ENCODE results near the gene NUP210.
"Not testable (repeated sequence)": the region's sequence is repeated elsewhere in the genome, so short reads cannot be mapped to it uniquely, and the experiment has no call there.

NUP210 gene

GRCh38 chr3:13451301-13451673, 31.2 kb upstream of the NUP210 start:
- peaks cover 6% of the 10 kb centered on the region for H3K4me1 ChIP-seq (ENCODE audit: insufficient read depth, insufficient read length)
- H3K9me3 ChIP-seq (ENCODE audit: insufficient read depth, low read length): no peaks in the 10 kb centered on the region
- no peaks in the 10 kb centered on the region for H3K27me3 ChIP-seq (ENCODE audit: insufficient read depth, insufficient read length)
- peak overlapping the region; percentile 69 for H3K9ac ChIP-seq (ENCODE audit: insufficient read length, low read depth)
- TF ChIP-seq ZNF274 (IDR thresholded peaks at IDR 0.05; ENCODE audit: low read depth, low read length) (no peak), YY1 (IDR thresholded peaks at IDR 0.05; ENCODE audit: insufficient read depth, insufficient read length) (no peak), SUZ12 (IDR thresholded peaks at IDR 0.05; ENCODE audit: extremely low read depth, insufficient read depth, insufficient read length) (no peak)
- peak; percentile 8 for DNase-seq (ENCODE audit: low read depth, low spot score)
- no peaks in the 10 kb centered on the region for H3K36me3 ChIP-seq (ENCODE audit: insufficient read depth, insufficient read length, low read length)
- H3K4me3 ChIP-seq (ENCODE audit: insufficient read length, low read depth): peak overlapping the region; percentile 54

- not testable (repeated sequence) for H3K36me3 ChIP-seq (ENCODE audit: insufficient read depth, insufficient read length, low read length); H3K27me3 ChIP-seq (ENCODE audit: insufficient read depth, insufficient read length); H3K9ac ChIP-seq (ENCODE audit: insufficient read length, low read depth); H3K9me3 ChIP-seq (ENCODE audit: insufficient read depth, low read length); DNase-seq (ENCODE audit: low read depth, low spot score); H3K4me3 ChIP-seq (ENCODE audit: insufficient read length, low read depth); H3K4me1 ChIP-seq (ENCODE audit: insufficient read depth, insufficient read length)
Observed at GRCh38 chr3:13442882-13443281, 22.8 kb upstream of the NUP210 start.

- Histone ChIP-seq H3K27me3 (ENCODE audit: insufficient read depth, insufficient read length) (no peaks in the 10 kb centered on the region), H3K36me3 (ENCODE audit: insufficient read depth, insufficient read length, low read length) (no peaks in the 10 kb centered on the region), H3K4me1 (ENCODE audit: insufficient read depth, insufficient read length) (no peaks in the 10 kb centered on the region), H3K9ac (ENCODE audit: insufficient read length, low read depth) (no peak overlapping the region), H3K4me3 (ENCODE audit: insufficient read length, low read depth) (no peak overlapping the region), H3K9me3 (ENCODE audit: insufficient read depth, low read length) (no peaks in the 10 kb centered on the region)
- no peak for TF ChIP-seq SUZ12 (IDR thresholded peaks at IDR 0.05; ENCODE audit: extremely low read depth, insufficient read depth, insufficient read length)
- TF ChIP-seq ZNF274 (IDR thresholded peaks at IDR 0.05; ENCODE audit: low read depth, low read length): no peak
- no peak for TF ChIP-seq YY1 (IDR thresholded peaks at IDR 0.05; ENCODE audit: insufficient read depth, insufficient read length)
- no peak for DNase-seq (ENCODE audit: low read depth, low spot score)
Observed at GRCh38 chr3:13440204-13440817, 20.2 kb upstream of the NUP210 start.

- H3K9ac ChIP-seq (ENCODE audit: insufficient read length, low read depth); H3K36me3 ChIP-seq (ENCODE audit: insufficient read depth, insufficient read length, low read length); H3K4me3 ChIP-seq (ENCODE audit: insufficient read length, low read depth); DNase-seq (ENCODE audit: low read depth, low spot score); H3K9me3 ChIP-seq (ENCODE audit: insufficient read depth, low read length); H3K27me3 ChIP-seq (ENCODE audit: insufficient read depth, insufficient read length); H3K4me1 ChIP-seq (ENCODE audit: insufficient read depth, insufficient read length): not testable (repeated sequence)
Observed at GRCh38 chr3:13436213-13436612, 16.1 kb upstream of the NUP210 start.

GRCh38 chr3:13433912-13434311, 13.8 kb upstream of the NUP210 start:
- no peaks in the 10 kb centered on the region for H3K27me3 ChIP-seq (ENCODE audit: insufficient read depth, insufficient read length)
- H3K4me1 ChIP-seq (ENCODE audit: insufficient read depth, insufficient read length): no peaks in the 10 kb centered on the region
- no peak overlapping the region for H3K9ac ChIP-seq (ENCODE audit: insufficient read length, low read depth)
- no peaks in the 10 kb centered on the region for H3K36me3 ChIP-seq (ENCODE audit: insufficient read depth, insufficient read length, low read length)
- DNase-seq (ENCODE audit: low read depth, low spot score): no peak
- TF ChIP-seq YY1 (IDR thresholded peaks at IDR 0.05; ENCODE audit: insufficient read depth, insufficient read length) (no peak), SUZ12 (IDR thresholded peaks at IDR 0.05; ENCODE audit: extremely low read depth, insufficient read depth, insufficient read length) (no peak), ZNF274 (IDR thresholded peaks at IDR 0.05; ENCODE audit: low read depth, low read length) (no peak)
- no peak overlapping the region for H3K4me3 ChIP-seq (ENCODE audit: insufficient read length, low read depth)
- 0 out of 2 replicates have a peak, but pooled peaks cover 3% of the 10 kb centered on the region for H3K9me3 ChIP-seq (ENCODE audit: insufficient read depth, low read length)

- no peak overlapping the region for H3K9ac ChIP-seq (ENCODE audit: insufficient read length, low read depth)
- no peaks in the 10 kb centered on the region for H3K36me3 ChIP-seq (ENCODE audit: insufficient read depth, insufficient read length, low read length)
- H3K4me3 ChIP-seq (ENCODE audit: insufficient read length, low read depth): no peak overlapping the region
- no peak for DNase-seq (ENCODE audit: low read depth, low spot score)
- no peaks in the 10 kb centered on the region for H3K4me1 ChIP-seq (ENCODE audit: insufficient read depth, insufficient read length)
- TF ChIP-seq YY1 (IDR thresholded peaks at IDR 0.05; ENCODE audit: insufficient read depth, insufficient read length) (no peak), ZNF274 (IDR thresholded peaks at IDR 0.05; ENCODE audit: low read depth, low read length) (no peak), SUZ12 (IDR thresholded peaks at IDR 0.05; ENCODE audit: extremely low read depth, insufficient read depth, insufficient read length) (no peak)
- H3K27me3 ChIP-seq (ENCODE audit: insufficient read depth, insufficient read length): no peaks in the 10 kb centered on the region
- 0 out of 2 replicates have a peak, but pooled peaks cover 3% of the 10 kb centered on the region for H3K9me3 ChIP-seq (ENCODE audit: insufficient read depth, low read length)
Observed at GRCh38 chr3:13432093-13432492, 12.0 kb upstream of the NUP210 start.

- H3K9ac ChIP-seq (ENCODE audit: insufficient read length, low read depth); H3K36me3 ChIP-seq (ENCODE audit: insufficient read depth, insufficient read length, low read length); H3K4me1 ChIP-seq (ENCODE audit: insufficient read depth, insufficient read length); H3K4me3 ChIP-seq (ENCODE audit: insufficient read length, low read depth); DNase-seq (ENCODE audit: low read depth, low spot score); H3K9me3 ChIP-seq (ENCODE audit: insufficient read depth, low read length); H3K27me3 ChIP-seq (ENCODE audit: insufficient read depth, insufficient read length): not testable (repeated sequence)
Observed at GRCh38 chr3:13430411-13430875, 10.3 kb upstream of the NUP210 start.

- H3K27me3 ChIP-seq (ENCODE audit: insufficient read depth, insufficient read length): no peaks in the 10 kb centered on the region
- H3K4me3 ChIP-seq (ENCODE audit: insufficient read length, low read depth): no peak overlapping the region
- H3K36me3 ChIP-seq (ENCODE audit: insufficient read depth, insufficient read length, low read length): no peaks in the 10 kb centered on the region
- no peak for DNase-seq (ENCODE audit: low read depth, low spot score)
- 0 out of 2 replicates have a peak, but pooled peaks cover 3% of the 10 kb centered on the region for H3K9me3 ChIP-seq (ENCODE audit: insufficient read depth, low read length)
- no peak overlapping the region for H3K9ac ChIP-seq (ENCODE audit: insufficient read length, low read depth)
- no peaks in the 10 kb centered on the region for H3K4me1 ChIP-seq (ENCODE audit: insufficient read depth, insufficient read length)
- TF ChIP-seq ZNF274 (IDR thresholded peaks at IDR 0.05; ENCODE audit: low read depth, low read length) (no peak), SUZ12 (IDR thresholded peaks at IDR 0.05; ENCODE audit: extremely low read depth, insufficient read depth, insufficient read length) (no peak), YY1 (IDR thresholded peaks at IDR 0.05; ENCODE audit: insufficient read depth, insufficient read length) (no peak)
Observed at GRCh38 chr3:13429631-13430291, 9.6 kb upstream of the NUP210 start.

GRCh38 chr3:13428678-13429077, 8.6 kb upstream of the NUP210 start:
- H3K36me3 ChIP-seq (ENCODE audit: insufficient read depth, insufficient read length, low read length); H3K4me3 ChIP-seq (ENCODE audit: insufficient read length, low read depth); H3K27me3 ChIP-seq (ENCODE audit: insufficient read depth, insufficient read length); H3K9me3 ChIP-seq (ENCODE audit: insufficient read depth, low read length); H3K4me1 ChIP-seq (ENCODE audit: insufficient read depth, insufficient read length); DNase-seq (ENCODE audit: low read depth, low spot score); H3K9ac ChIP-seq (ENCODE audit: insufficient read length, low read depth): not testable (repeated sequence)
